Ishikawa (cell line): ENCODE results near the gene CHAT.

Source experiments
- CREB1 ChIP-seq: IDR thresholded peaks from 2 replicates; pipeline ENCODE4 v1.6.1; 2012; ENCODE audit warnings: low read depth
- EGR1 ChIP-seq: IDR thresholded peaks from 2 replicates; pipeline ENCODE4 v1.6.1; 2012
- EP300 ChIP-seq: IDR thresholded peaks from 2 replicates; pipeline ENCODE4 v1.6.1; 2012; ENCODE audit warnings: borderline replicate concordance
- FOXM1 ChIP-seq: IDR thresholded peaks from 2 replicates; pipeline ENCODE4 v1.6.1; 2012; ENCODE audit warnings: low read depth, borderline replicate concordance
- TAF1 ChIP-seq: IDR thresholded peaks from 2 replicates; pipeline ENCODE4 v1.6.1; 2012; ENCODE audit warnings: low read depth, mild to moderate bottlenecking
- TEAD4 ChIP-seq: IDR thresholded peaks from 2 replicates; pipeline ENCODE4 v1.6.1; 2012
- TF ChIP-seq, protein P1 (sequence below): IDR thresholded peaks from 2 replicates; pipeline ENCODE4 v1.6.1; 2012
- TF ChIP-seq, protein P2 (sequence below): IDR thresholded peaks from 2 replicates; pipeline ENCODE4 v1.6.1; 2012
- TF ChIP-seq, protein P3 (sequence below): IDR thresholded peaks from 2 replicates; pipeline ENCODE4 v1.6.1; 2012; ENCODE audit warnings: low read depth, mild to moderate bottlenecking

DNA sequence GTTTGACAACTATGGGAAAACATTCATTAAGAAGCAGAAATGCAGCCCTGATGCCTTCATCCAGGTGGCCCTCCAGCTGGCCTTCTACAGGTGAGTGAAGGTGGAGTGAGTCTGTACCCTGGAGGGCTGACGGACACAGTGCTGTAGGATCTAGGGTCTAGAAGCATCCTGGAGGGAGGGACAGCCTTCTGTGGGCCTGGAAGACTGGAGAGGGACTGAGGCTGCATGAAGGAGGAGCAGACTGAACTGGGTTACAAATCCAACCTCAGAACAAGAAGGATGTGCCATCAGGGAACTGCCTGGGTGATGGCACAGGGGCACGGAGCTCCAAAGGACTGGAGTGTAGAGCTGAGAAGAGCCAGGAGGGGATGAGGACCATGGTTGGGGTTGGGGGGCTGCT is 38.1 kb downstream of the CHAT start:
- TF ChIP-seq, protein P1, sequence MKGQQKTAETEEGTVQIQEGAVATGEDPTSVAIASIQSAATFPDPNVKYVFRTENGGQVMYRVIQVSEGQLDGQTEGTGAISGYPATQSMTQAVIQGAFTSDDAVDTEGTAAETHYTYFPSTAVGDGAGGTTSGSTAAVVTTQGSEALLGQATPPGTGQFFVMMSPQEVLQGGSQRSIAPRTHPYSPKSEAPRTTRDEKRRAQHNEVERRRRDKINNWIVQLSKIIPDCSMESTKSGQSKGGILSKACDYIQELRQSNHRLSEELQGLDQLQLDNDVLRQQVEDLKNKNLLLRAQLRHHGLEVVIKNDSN: no peak
- TF ChIP-seq, protein P2, sequence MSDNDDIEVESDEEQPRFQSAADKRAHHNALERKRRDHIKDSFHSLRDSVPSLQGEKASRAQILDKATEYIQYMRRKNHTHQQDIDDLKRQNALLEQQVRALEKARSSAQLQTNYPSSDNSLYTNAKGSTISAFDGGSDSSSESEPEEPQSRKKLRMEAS: no peak
- TF ChIP-seq, protein P3, sequence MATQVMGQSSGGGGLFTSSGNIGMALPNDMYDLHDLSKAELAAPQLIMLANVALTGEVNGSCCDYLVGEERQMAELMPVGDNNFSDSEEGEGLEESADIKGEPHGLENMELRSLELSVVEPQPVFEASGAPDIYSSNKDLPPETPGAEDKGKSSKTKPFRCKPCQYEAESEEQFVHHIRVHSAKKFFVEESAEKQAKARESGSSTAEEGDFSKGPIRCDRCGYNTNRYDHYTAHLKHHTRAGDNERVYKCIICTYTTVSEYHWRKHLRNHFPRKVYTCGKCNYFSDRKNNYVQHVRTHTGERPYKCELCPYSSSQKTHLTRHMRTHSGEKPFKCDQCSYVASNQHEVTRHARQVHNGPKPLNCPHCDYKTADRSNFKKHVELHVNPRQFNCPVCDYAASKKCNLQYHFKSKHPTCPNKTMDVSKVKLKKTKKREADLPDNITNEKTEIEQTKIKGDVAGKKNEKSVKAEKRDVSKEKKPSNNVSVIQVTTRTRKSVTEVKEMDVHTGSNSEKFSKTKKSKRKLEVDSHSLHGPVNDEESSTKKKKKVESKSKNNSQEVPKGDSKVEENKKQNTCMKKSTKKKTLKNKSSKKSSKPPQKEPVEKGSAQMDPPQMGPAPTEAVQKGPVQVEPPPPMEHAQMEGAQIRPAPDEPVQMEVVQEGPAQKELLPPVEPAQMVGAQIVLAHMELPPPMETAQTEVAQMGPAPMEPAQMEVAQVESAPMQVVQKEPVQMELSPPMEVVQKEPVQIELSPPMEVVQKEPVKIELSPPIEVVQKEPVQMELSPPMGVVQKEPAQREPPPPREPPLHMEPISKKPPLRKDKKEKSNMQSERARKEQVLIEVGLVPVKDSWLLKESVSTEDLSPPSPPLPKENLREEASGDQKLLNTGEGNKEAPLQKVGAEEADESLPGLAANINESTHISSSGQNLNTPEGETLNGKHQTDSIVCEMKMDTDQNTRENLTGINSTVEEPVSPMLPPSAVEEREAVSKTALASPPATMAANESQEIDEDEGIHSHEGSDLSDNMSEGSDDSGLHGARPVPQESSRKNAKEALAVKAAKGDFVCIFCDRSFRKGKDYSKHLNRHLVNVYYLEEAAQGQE: no peak
- no peak for TF ChIP-seq CREB1
- no peak for TF ChIP-seq EGR1
- no peak for TF ChIP-seq FOXM1
- no peak for TF ChIP-seq TEAD4
- TF ChIP-seq EP300: no peak
- no peak for TF ChIP-seq TAF1
